SK-N-DZ (cell line): ENCODE data around the gene FILIP1. TPM values are rescaled to one million over a fixed set of nuclear protein-coding genes. Genes with fewer than 3 reads are reported as not detected.

ENCODE experiments used
- DNase-seq: peaks from one replicate; pipeline ENCODE4 v3.0.0-alpha.2; 2015; ENCODE audit warnings: low spot score
- polyA plus RNA-seq, 2 experiments: library from polyadenylated mRNA; depleted of rRNA; stranded (reverse); fragments of >200 nt; gene quantifications; 2 replicates each; pipeline ENCODE4 v1.2.3, GENCODE V29; 2014

Gene FILIP1
- 0.03 and 0.37 TPM in 2 replicates for polyA plus RNA-seq (2014; cell fraction: cytosol; rRNA removed)
- polyA plus RNA-seq (2014; cell fraction: nucleus; rRNA removed) = 0.07 and 0.18 TPM in 2 replicates

DNA sequence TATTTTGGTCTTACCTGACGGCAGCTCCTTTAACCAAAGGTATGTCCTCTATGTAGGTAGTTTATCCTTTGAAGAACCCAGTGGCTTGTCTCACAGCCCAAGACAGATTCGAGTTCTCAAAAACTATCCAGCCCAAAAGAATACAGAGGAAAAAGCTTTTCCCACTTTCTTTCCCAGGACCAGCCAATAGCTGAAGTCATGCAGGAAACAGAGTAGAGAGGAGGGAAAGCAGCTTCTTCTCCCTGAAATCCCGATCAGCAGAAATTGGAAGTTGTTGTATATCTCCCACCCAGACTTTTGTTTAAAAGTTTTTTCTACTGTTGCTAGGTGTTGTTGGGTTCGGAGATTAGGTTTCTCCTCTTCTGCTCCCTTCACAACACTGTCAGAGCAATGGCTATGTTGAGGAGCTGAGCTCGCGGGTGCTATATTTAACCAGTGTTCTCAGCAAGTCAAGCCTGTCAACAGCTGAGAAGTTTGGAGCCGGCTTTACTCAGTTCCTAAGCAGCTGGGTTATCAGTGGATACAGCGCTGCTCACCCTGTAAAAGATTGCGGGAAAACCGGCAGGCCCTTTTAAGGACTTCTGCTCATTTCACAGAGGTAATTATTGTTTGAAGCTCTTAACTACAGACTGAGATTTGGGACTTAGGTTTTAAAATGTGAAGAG, at the start of gene FILIP1:
Gene FILIP1, minus strand, starts transcription at position 401 of the 665 bp plus-strand sequence. CDS start 78,828 bp downstream, outside the sequence.
- DNase-seq = peak; percentile 12

- DNase-seq = no peak
Measured at GRCh38 chr6:75543311-75543710, 49.7 kb upstream of the FILIP1 start.

DNA sequence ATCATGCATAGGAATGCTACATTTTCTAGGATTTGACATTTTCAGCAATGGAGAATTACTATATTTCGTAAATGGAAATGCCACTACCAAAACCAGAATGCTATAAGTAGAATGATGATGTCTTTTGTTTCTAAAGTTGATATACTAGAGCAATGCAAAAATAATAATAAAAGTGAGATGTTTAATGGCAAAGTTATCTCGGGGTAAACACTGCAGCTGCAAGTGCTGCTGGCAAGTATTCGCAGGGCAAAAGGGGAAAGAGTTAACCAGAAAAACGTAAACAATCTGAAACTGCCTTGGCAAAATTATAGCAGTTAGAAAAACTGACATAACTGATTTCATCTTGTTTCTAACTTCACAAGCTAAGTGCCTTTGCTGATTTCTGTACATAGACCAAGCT, 45.5 kb upstream of the FILIP1 start:
- no peak for DNase-seq

DNA sequence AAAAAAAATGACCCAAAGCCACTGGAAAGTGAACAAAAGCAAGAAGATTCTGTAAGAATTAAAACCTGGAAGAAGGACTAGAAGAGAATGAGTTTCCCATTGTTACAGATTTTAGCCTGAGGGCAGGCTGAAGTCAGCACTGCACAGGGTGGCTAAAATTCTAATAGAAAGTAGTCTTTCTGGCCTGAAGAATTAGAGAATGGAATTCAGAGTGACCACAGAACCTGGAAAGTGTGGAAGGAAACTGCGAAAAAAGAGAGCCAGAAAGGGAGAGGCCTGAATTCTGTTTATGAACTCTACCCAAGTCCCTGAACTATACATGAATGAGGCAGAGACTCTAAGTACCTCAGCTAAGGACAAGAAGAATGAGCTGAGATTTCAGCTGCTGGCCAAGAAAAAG, 38.9 kb upstream of the FILIP1 start:
- DNase-seq = no peak

- DNase-seq = no peak
Measured at GRCh38 chr6:75531174-75531573, 37.6 kb upstream of the FILIP1 start.

DNA sequence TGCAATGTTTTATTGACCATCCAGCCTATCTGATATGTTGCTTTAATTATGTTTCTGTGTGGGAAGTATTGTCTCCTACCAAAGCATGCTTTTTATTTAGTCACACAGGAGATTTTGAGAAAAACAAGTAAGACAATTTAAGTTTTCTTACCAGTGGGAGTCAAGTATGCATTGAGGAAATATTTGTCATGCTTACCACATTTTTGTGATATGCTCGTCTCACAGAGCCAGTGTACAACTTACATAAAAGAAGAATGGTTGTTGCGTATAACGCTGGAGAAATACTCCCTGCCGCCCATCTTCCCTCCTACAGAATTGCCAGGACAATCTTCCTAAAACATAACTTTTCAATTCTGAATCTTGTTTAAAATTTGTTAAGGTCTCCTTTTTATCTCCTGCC, 37.1 kb upstream of the FILIP1 start:
- DNase-seq = no peak

- no peak for DNase-seq
Measured at GRCh38 chr6:75528423-75528822, 34.8 kb upstream of the FILIP1 start.

- DNase-seq = peak; percentile 74
Measured at GRCh38 chr6:75526502-75527127, 33.0 kb upstream of the FILIP1 start.

DNA sequence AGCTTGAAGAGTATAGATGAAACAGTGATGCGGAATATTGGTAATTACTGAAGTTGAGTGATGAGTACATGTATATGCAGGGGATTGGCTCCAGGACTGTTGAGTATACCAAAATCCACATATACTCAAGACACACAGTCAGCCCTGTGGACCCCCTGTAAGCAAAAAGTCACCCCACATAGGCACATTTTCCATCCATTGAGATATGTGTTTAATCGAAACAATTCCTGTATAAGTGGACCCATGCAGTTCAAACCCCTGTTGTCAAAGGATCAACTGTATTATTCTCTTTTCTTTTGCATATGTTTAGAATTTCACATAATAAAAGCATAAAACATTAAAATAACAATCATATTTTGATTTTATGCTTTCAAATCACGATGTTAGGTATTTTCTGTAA, 32.1 kb upstream of the FILIP1 start:
- no peak for DNase-seq

GRCh38 chr6:75524322-75524972, 30.8 kb upstream of the FILIP1 start:
- DNase-seq = peak; percentile 41

DNA sequence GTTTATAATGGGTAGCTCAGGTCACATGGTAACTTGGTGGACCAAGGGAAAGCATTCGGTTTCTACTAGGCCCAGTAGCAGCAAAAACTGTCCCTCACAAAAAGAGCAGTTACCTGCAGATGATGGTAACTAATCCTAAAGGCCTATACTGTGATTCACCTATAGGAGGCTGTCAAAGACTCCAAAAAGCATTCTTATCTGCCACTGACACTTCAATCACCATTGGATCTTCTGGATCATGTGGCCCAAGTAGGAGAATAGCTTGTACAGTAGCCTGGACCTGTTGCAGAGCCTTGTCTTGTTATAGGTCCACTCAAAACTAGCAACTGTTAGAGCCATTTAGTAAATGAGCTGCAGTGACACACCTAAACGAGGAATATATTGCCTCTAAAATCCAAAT, 23.2 kb upstream of the FILIP1 start:
- no peak for DNase-seq

- no peak for DNase-seq
Measured at GRCh38 chr6:75512591-75512990, 19.0 kb upstream of the FILIP1 start.

DNA sequence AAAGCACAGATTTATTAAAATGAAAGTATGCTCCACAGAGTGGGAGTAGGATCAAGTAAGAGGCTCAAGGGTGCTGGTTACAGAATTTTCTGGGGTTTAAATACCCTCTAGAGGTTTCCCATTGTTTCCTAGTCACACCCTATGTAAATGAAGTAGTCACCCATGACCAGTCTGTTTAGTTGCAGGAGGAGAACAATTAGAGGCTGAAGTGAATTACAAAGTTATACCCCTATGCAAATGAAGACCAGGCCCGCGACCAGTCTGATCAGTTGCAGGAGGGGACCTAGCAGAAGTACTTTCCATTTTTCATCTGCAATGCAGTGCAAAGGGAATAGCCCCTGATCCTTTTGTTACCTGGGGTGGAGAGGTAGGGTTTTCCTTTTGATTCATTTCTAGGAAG, 11.8 kb upstream of the FILIP1 start:
- no peak for DNase-seq

DNA sequence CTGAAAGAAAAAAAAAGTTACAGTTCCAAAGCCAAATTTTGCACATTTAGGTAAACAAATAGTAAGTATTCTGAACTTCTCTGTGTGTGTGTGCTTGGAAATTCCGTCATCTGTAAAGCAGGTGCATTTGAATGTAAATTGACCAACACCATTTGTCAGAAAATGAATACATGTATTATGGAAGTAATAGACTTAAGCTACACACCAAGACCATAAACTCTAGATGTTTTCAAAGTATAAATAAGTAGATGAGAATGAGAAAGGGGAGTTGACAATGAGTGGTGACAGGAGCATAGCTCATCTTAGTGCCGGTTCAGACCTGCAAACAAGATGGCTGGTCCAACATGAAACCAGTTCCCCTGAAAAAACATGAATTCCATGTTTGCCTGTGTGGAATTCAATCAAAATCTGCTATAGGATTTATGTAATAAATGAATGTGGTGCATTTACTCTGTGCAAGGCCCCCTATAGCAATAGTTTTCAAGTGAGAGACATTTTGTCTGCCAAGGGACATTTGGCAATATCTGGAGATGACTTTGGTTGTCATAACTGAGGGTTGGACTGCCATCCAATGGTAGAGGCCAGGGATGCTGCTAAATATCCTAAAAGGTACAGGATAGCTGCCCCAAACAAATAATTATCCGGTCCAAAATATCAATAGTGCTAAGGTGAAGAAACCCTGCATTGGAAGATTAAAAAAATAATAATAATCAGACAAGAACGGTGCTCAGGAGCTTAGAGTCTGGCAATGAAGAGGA, 11.0 kb upstream of the FILIP1 start:
- DNase-seq = no peak

DNA sequence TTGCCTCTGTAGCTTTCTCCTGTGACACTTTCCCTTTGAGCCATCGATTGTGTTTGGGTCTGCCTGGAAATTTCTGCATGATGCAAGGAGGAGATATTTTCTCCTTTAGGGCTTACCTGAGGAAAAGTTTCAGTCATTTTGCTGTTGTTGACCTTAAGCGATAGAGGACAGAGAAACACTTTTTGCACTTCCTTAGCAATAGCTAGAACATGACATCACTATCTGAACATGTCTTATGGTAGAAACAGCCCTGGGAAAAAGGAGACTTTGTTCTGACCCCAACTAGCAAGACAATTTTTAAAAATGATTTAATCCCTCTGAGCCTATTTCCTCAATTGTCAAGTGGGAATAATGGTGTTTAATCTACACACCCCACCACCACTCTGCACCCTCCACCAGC, 9.7 kb upstream of the FILIP1 start:
- DNase-seq = no peak

DNA sequence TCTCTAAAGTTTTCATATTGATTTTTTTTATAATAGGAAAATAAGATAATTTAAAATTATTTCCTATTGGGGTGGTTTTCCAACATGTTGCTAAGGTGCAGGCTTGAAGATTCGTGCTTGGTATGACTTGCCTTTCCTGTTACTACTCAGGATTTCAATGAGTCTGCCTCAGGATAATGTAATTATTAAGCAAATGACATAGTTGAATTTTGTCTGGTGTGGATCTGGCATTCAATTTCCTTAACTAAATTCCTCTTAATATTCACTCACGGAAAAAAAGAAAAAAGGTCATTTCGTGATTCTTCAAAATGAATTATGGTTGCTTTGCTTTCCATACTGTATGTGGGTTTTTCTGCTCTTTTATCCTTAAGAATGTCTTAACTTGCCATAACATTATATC, 9.3 kb upstream of the FILIP1 start:
- no peak for DNase-seq

DNA sequence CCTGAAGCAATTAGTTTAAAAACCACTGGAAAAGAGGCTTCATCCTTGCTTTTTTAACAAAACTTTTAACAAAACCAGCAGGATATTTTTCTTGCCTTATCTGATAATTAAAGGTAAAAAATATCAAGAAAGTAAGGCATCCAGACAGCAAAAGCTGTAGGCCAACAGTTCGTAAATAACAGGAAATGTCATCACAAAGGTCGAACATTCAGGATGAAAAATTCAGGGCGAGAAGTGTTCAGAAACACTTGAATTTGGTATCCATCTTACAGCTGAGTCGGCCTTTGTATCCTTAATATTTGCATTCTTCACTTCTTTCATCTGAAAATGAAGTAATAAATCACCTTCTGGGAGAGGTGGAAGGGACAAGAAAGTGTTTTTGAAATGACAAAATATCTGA, 8.2 kb upstream of the FILIP1 start:
- DNase-seq = no peak

- DNase-seq = no peak
Measured at GRCh38 chr6:75499640-75500039, 6.0 kb upstream of the FILIP1 start.

DNA sequence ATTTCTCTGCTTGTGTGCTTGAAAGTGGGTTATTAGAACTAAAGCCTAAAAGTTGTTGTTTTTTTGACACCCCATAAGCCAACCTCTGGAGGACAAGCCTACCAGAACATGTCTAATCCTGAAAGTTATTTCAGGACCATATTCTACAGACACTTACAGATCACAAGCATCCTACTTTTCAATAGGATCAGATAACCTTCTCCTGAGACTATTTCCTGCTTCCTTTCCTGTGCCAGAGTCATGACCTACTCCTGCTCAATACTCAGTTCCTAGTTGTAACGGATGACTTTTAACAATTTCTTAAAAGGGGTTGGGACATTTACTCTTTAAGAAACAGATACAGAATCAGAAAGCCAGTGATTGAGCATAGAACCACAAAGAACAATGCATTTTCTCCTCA, 5.3 kb upstream of the FILIP1 start:
- DNase-seq = no peak

DNA sequence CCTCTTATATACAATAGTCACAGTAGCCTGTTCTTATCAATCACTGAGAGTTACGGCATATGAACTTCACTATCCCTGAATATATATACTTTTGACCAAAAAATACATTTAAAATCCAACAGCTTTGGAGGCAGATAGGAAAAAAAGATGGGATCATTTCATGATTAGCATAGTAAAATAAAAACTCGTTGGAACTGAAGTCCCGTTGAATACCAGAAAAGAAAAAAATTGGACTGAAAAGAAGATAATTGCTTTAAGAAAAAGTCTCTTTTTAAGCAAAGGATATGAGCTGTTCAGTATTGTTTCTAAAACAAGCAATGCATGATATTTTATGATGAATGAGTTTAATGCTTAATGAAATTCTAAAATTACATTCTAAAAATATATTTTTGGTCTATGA, 4.4 kb upstream of the FILIP1 start:
- DNase-seq = no peak

DNA sequence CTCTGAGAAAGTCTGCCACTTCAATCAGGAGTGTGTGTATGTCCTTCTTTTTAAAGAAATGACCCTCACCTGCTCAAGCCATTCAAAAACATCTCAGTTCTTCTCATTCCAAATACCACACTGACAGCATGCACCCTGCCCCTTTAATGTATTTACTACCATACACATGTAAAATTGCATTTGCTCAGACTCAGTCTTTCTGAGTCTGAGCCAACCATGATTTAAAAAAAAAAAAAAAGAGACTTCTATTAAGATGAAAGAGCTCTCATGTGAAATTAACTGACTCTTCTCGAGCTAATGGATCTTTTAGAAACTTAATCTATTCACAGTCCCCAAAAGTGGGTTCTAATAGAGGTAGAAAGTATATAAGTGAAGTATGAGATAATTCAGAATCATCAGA, 1.4 kb upstream of the FILIP1 start:
- DNase-seq = peak; percentile 8

- no peak for DNase-seq
Measured at GRCh38 chr6:75494290-75494689, 690 bp upstream of the FILIP1 start.
